NCI-H1092 treated with DMSO at 0.1 percent for 48 hours (cell line): ENCODE results near the gene FTO.

Experiments
- DNase-seq: peaks from one replicate; lab custom pipeline; 2025; lab: John Stamatoyannopoulos, UW

The FTO gene

DNA sequence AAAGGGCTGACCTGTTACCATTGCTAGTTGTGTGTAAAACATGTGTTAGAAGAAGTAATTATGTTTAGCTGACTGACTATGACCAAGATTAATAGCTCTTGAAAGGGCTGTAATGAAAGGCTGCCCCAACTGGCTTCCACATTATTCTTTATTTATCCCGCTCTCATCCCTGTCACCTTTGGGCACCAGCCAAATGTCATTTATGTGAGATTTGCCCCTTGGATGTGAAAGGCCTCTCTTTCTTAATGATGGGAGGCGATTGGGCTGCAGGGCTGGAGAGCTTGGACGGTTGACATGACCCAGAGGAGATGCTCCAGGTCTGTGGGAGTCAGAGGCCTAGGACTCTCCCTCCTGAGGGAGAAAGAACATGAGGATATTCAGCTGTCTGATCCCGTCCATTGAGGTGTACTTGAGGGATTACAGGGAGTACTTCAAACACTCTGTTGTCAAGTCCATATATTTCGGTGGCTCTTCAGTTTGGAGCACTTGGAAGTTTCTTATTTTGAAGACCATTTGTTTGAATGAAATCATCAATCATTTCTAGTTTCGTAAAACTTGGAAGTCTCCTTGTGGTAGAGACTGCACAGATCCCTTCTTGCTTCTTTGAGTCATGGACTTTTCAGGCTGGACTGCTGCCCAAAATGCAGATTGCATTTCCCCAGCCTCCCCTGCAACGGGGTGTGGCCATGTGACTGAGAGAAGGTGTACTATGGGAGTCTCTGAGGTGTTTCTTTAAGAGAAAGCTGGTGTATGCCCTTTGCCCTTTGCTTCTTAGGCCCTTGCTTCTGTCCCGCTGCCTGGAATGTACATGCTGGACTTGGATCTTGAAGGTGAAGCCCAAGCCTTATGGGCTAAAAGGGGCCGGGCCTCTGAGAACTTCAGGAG lies 51.3 kb downstream of the FTO start:
- DNase-seq = peak; percentile 97

DNA sequence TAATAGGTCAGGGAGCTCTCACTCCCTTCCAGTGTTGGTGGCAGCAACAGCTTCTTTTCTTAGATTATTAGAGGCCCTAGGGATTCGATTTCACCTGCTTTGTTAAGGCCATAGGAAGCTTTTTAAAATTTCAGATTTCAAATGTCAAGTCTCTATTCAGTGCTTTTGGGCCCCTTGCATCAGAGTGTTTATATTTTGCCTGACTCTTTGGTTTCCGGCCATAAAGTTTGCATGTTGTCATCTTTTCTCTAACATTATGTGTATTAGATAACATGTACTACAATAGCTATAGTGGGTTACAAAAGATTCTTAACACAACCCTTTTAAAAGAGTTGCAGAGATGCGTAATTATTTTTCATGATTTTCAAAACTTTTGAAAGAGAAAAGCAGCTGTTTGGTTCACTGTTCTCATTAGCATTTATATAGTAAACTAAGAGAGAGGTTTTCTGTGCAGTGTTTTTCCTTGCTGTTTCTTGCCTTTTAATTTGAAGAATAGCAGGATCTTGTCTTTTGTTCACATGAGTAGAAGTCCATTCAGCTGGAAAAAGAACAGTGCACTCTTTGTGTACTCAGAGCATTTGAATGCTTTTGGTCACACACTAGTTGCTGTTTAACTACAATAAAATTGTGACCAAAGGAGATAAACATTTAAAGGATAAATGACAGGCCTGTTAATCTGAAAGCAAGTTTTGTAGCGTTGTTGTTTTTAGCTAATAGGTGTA lies 52.5 kb downstream of the FTO start:
- peak; percentile 40 for DNase-seq

DNA sequence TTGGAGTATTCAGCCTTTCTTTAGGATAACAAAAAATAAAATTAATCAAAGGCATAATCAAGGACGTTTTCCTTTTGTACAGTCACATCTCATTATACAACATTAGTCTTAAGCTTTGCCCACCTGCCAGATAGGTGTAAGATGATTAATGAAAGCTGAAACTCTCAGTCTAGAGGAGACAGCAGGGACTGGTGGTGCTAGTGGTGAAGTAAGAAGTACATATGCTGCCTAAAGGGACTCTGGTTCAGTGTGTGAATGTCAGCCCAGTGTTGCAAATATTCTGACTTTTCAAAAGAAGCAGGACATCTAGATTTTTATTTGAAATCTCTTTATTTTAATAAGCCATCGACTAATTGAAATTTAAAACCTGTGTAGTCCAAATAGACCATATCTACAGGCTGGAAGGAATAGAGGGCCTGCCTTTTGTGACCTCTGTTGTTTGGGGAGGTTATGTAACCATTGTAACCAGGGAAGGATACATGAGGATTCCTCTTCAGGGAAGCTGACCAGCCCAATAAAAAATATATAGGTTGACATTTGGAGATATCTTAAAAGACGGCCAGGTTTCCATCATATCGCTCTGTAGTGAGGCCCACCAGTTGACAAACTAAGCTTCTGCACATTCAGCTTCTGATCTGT lies 54.1 kb downstream of the FTO start:
- DNase-seq = peak; percentile 32

DNA sequence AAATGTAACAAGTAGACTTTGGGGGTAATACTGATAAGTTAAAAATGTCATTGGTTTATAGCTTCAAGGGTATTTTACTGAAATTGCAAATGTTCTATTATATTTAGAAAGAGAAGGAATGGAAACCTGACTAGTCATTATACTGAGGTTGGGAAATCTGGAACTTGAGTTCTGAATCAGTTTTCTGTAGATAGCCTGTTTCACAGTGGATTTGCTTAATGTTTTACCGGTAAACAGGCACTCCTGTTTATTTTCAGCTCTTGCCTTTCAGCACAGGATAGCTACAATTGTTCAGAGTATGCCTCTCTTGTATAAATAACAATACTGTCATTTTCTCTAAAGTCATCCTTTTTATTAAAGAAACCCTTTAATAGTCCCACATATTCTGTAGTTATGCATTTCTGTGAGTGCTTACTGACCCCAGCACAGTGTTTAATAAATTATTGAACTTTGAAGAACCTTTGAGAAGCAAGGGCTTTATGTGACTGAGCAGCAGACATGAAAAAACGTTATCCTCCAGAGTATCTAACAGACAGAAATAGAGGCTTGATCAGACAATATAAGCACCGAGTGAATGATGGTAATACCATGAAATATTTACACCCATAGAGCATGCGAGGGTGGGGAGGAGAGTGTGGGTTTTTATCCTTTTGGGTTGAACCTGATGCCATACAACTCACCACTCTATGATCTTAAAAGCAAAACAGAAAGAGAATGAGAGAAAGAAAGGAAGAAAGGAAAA lies 58.2 kb downstream of the FTO start:
- no peak for DNase-seq

DNA sequence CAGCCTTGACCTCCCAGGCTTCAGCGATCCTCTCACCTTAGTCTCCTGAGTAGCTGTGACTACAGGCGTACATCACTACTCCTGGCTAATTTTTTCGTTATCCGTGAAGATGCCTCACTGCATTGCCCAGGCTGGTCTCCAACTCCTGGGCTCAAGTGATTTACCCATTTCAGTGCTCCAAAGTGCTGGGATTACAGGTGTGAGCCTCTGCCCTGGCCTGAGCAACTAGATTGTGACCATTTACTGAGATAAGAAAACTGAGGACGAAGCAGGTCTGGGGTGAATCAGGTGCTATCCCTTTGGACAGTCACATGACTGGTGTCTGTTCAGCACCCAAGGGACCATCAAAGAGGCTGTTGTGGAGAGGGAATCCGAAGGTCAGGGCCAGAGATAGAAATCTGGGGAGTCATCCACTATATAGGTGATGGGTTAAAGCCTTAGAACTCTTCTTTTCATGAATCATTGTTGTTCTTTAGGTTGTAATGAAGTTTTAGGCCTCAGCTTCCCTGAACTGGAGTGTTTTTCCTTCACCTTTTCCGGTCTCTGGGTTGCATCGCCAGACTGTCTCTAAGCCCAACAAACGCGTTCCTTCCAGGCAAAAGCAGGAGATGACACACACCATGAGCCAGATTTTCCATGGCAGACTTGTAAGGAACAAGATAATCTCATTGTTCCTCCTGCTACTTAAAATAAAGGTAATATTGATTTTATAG lies 62.5 kb downstream of the FTO start:
- DNase-seq = no peak

DNA sequence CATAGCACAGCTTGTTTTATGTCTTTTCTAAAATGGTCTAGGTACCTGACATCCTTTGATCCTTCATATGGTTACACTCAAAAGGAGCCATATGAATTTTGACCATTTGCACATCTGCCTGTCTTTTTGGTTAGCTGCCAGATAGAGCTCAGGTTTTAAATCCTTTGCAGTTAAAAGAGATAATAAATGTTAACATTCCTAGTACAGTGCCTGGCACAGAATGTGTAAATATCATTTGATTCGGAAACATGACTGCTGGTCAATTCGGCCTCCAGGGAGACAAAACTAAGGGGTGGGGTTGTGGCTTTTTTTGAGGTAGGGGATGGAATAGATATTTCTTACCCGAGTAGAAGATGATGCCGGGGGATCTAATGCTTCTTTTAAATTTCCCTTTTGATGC lies 64.2 kb downstream of the FTO start:
- no peak for DNase-seq

DNA sequence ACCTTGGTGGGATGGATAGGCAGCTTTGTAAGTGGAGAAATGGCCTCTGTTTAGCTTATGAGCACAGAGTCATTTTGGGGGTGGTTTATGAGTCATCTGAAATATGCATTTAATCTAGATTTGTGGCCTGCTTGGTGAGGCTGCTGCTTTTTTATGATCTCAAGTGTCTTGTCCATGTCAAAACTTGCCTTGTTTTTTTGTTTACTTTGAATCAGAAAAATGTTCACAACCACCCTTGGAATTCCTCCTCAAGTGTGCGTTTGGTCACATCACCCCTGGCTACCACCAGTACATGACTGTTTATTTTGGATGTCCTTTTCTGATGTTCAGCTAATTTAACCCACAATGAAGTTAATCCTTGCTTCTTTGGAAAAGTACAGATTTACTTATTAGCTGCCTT lies 64.6 kb downstream of the FTO start:
- no peak for DNase-seq

DNA sequence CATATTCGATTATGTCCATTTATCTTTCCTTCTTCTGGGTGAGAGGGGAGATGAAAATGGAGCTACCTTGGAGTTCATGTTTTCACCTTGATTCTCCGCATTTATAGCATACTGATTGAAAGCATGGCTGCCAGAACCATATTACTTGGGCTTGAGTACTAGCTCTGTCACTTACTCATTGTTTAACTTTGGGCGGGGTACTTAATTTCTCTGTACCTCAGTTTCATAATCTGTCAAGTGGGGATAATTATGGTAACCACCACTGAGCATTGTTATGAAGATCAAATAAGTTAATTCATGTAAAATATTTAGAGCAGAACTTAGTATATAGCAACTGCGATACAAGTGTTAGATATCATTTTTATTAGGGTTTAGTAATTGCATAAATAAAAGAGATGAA lies 65.2 kb downstream of the FTO start:
- DNase-seq = no peak

DNA sequence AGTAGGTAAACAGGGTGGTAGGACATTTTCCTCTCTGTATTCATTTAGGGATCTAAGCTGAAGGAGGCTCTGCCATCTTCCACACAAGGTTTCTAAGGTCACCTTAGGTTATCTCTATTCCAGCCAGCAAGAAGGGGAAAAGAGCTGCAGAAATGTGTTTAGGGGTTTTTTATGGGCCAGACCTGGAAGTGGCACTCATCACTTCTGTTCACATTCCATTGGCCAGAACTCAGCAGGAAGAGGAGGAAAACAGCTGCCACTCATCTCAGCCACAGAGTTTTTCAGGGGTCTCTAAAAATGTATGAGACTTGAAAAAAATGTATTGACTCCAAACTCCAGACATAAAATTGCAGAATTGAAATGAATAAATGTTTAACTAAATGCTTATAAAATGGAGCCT lies 65.8 kb downstream of the FTO start:
- no peak for DNase-seq

DNA sequence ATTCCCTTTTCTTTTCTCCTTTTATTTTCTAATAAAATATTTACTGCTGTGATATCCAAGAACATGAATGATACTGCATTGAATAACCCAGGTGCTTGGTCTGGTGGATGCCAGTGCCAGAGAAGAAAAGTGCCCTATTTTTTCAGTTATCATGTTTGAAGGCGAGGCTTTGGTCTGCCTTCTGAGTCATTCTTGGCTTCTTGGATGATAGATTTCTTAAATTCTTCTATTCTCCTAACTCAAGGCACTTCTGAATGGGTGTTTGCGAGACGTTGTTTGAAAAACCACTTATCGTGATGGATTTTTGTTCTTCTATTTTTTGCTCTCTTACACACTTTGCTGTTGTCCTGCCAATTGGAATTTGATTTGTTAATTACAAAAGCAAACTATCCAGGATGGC lies 66.7 kb downstream of the FTO start:
- no peak for DNase-seq

DNA sequence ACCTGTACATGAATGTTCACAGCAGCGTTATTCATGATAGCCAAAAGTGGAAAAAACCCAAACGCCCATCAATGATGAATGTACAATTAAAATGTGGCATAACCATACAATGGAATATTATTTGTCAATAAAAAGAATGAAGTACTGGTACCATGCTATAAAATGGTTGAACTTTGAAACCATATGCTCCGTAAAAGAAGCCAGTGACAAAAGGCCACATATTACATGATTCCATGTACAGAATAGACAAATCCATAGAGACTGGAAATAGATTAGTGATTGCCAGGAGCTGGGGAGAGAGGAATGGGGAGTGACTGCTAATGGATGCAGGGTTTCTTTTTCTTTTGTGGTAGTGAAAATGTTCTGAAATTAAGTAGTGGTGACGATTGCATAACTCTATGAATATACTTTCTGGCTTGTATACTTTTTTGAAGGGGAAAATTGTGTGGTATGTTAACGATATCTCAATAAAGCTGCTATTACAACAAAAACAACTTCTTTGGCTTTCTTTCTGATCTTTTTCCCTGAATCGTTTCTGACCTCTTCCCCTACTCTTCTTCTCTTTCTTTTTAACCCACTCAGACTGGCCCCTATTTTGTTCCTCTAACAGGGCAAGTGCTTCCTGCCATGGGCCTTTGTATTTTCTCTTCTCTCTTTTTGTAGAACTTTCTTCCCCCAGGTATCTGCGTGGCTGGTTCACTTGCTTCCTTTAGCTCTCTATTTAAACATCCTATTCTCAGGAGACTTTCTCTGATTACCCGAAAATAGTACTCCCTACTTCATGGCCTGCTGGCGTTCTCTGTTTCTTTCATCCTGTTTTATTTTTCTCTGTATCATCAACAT lies 67.9 kb downstream of the FTO start:
- DNase-seq = no peak

DNA sequence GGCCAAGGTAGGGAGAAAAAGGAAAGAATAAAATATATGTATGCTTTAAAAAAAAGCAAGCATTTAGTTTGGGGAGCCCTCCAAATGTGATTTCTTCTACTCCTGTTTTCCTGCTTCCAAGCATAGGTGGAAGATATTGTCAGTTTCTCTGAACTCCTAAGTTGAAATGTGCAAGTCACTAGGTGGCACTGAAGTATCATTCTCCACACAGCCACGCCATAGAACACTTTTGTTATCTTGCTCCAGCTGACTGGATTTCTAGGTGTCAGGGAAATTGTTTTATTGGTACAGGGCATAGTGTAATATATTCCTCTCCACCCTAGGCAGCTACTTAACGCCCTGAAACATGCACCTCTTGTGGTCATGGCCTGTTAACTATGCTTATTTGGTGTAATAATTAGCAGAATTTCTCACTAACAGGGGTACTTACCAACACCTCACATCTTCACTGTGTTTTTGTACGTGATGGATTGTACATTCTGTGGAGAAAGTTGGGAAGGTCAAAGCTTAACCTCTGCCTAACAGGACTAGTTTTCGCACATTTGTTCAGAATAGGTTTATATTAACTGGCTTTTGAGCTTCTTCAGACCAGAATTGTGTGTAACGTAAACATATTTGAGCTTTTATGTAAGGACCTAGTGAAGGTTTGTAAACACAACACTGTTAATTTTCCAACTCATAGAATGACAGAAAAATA lies 69.3 kb downstream of the FTO start:
- peak; percentile 83 for DNase-seq

DNA sequence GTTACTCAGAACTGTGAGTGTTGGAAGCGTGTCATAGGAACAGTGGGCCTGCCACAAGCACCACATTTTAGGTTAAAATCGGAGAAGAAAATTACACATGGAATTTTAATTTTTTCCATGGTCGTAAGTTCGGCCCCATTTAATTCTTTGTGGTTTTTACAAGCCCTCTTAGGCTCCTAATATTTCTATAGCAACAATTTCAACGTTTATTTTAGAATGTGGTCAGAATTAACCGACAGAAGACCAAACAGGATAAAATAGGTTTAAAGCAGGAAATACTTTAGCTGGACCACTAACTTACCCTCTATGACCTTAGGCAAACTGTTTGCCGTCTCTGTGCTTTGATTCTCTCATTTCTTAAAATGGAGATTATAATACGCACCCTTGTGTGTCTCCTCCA lies 69.9 kb downstream of the FTO start:
- no peak for DNase-seq

DNA sequence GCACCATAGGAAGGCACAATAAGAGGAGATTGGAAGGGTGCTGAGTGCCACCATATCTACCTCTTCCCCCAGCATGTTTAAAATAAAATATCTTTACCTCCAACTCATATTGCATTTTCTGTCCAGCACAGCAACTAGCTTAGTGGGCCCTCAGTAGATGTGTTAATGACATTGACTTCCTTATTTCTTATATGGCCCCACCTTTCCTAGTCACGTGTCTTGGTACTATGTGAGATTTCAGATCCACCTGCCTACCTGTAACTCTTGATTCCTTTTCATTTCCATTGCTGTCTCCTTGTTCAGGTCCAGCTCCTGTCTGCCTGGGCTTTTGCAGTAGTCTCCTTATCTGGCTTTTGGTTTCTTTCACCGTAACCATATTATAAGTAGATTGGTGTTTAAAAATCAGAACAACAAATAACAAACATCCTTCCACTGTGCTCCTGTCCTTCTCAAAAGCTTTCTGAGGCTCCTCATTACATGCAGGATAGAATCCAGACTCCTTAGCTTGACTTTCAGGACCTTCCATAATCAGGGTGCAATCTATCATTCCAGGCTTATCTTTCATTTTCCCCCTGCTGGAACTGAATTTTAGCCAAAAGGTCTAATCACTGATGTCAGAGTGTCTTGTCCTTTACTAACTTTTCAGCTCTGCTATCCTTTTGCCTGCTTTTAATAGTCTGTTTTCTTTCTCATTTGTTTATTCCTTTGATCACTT lies 71.3 kb downstream of the FTO start:
- no peak for DNase-seq

DNA sequence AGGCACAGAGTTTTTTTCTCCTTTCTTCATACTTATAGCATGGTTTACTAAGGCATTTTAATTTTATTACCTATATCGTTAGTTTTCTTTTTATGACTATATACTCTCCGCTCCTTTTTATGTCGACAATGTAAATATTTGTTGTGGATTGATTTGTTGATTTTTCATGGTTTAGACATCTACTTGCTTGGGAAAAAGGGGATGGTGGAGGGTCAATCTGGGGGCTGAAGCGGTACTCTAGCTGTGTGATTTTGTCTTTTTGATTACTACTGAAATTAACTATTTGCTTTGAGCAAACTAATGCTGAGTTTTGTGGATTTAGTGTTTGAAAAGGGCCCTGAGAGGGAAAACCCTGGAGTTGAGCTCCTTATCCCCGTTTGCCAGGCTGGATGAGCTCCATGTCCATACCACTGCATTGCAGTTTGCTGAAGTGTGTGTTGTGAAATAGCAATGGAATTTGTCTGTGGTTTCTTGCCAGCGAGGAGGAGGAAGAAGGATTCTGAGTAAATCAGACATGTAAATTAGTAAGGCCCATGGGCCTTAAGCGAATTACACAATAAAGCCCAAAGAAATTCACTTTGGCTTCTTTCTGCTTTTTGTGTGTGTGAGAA lies 72.0 kb downstream of the FTO start:
- peak; percentile 49 for DNase-seq

DNA sequence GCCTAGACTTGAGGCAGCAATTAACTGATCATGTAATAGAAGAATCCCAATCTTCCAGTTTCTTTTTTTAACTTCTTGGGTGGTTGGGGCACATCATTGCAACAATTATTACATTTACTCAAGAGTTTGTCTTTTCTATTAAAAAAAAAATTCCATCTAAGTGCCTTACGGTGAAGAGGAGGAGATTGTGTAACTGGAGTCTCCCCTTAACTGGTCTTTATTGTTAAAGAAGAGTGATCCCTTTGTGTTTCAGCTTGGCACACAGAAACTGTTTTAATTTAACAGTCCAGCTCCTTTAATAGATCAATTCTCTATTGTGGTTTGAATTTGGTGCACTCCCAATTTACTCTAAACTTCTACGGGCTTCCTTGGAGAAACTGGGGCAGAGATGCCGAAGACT lies 75.2 kb downstream of the FTO start:
- DNase-seq = no peak

DNA sequence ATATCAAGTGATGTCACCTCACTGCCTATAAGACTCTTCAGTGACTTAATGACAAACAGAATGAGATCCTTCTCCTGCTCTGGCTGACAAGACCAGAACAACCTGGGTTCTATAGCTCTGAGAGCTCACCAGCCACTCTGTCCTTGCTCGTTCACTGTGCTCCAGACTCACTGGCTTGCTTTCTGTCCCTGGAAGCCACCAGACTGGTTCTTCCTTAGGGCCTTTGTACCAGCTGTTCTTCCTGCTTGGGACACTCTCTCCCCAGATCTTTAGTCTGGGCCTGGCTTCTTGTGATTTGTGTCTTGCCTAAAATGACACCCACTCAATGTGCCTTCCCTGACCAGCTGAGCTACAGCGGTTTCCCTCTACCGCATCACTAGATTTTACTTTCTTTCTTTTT lies 76.1 kb downstream of the FTO start:
- no peak for DNase-seq

DNA sequence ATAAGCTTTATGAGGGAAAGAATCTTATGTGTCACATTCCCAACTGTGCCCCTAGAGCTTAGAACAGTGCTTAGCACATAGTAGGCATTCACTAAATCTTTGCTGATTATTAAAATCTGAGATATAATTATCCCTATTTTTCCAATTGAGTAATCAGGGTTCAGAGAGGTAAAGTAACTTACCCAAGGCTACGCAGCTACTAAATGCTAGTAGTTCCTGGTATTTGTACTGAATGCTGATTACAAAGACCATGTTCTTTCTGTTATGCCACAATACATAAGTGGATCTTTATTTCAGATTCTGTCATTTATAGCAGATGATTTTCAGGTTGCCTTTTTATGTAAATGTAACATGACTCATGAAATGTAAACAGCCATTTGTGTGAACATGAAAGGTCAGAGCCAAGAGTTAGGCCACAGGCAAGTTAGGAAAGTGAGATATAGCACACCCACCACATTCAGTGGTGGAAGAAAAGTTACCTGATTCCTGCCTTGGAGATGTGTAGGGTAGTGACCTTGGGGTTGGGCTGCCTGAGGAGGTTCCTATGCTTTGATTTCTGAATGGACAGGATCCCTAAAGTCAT lies 77.2 kb downstream of the FTO start:
- no peak for DNase-seq

DNA sequence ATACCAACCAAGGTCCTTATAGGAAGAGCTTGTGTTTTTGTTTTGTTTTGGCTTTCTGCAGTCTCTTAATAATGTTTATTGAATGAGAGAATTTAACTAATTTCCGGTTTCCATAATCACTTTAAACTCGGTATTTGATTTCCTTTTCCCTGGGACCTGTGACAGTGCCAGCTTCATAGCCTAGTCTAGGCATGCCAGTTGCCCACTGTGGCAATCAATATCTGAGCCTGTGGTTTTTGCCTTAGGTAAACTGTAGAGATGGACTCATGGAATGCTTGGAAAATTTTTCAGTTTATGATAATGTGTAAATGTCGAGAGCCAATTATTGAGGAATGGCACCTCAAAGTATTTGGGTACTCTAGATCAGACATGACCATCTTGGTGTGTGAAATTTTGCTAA lies 78.2 kb downstream of the FTO start:
- DNase-seq = no peak
